NCI-H2029 treated with DMSO at 0.1 percent for 48 hours (cell line): ENCODE measurements around the gene ADPGK.
"Not testable (repeated sequence)": the region's sequence is repeated elsewhere in the genome, so short reads cannot be mapped to it uniquely, and the experiment has no call there.

Experiments
- DNase-seq: peaks from one replicate; lab custom pipeline; 2025; lab: John Stamatoyannopoulos, UW

ADPGK gene

DNA sequence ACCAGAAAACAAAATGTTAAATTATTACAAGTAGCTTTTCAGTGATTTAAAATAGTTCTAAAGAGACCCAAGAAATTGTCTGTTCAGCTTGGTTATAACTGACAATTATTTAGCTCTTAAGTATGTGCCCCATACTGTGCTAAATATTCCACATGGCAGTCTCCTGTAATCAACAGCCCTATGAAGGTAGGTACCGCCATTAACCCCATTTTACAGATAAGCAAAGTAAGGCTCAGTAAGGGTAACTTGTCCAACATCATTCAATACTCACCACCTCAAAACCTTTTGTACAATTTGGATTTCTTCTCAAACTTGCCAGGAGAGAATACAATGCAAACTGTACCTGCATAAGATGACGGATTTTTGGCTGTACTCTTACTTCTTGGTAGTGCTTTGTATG is 33.9 kb downstream of the ADPGK start:
- no peak for DNase-seq

DNA sequence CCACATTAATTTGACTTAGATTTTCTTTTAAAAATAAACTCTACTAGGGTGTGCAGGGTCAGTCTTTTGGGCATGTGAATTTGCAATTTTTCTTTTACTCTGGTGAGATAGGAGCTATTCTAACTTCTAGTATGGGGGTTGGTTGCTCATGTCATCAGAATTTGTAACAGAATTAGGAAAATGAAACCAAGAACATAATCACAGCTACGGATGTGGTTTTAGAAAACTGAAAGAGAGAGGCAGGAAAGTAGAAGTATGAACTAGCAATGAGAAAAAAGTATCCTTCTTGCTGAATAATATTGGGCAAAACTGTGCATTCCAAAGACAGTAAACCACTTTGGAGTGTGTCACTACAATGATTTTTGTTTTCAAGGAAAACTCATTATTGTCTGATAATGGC is 43.3 kb downstream of the ADPGK start:
- no peak for DNase-seq

DNA sequence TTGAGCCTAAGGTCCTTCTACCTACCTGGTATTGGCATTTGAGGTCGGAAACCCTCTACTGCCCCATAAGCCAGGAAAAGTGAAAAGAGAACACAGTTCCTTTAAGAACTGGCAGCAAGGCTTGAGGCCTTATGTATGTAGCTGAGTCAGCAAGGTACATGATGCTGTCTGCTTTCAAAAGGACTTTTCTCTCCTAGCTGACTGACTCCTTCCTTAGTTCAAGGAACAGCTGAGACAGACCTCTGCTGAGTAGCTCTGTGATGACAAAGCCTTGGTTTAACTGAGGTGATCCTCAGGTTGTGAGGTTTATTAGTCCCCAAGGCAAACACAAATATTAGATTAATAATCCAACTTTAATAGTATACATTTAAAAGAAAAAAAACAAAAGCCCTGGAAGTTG is 45.8 kb downstream of the ADPGK start:
- no peak for DNase-seq

DNA sequence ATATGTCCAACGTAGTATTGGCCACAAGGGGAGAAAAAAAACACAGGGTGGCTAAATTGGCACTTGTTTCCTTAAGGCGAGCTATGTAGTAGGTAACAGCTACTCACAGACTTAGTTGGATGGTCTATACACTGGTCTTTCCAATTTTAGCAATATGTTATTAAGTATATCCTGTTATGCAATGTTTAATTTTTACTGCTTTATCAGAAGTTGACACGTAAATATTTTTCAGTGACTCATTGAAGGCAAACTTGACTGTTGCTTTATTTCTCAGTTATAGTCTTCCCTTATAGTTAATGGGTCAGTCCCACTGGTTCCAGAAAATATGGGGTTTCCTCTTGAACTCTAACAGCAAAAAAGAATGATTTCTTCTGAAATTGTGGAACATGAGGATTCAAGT is 46.5 kb downstream of the ADPGK start:
- DNase-seq = no peak

GRCh38 chr15:72735111-72735510 is 48.4 kb downstream of the ADPGK start:
- no peak for DNase-seq

DNA sequence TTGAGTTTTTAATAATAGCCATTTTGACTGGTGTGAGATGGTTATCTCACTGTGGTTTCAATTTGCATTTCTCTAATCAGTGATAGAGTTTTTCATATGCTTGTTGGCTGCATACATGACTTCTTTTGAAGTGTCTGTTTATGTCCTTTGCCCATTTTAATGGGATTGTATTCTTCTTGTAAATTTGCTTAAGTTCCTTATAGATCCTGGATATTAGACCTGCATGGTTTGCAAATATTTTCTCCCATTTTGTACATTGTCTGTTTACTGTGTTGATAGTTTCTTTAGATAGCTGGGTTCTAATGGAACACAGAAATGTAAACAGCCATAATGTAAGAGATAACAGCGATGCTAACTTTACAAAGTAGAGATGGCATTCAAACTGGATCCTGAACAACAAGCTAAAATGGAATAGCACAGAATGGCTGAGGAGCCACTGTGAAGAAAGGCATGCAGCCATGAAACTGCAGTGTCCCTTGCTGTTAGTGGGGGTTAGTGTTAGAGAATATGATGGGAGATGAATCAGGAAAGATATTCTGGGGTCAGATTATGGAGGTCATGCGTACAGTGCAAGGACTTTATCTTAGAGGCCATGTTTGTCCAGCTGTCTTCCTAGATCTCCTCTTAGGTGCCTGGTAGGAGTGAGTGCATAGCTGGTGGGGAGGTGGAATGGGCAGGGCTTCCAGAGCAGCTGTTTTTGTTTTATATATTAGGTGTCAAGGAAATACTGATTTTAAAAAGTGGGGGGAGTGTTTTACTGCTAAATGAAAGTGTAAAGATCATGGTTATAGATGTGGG is 49.4 kb downstream of the ADPGK start:
- DNase-seq = no peak

GRCh38 chr15:72732516-72732915 is 51.0 kb downstream of the ADPGK start:
- no peak for DNase-seq

GRCh38 chr15:72732086-72732485 is 51.5 kb downstream of the ADPGK start:
- DNase-seq = no peak

DNA sequence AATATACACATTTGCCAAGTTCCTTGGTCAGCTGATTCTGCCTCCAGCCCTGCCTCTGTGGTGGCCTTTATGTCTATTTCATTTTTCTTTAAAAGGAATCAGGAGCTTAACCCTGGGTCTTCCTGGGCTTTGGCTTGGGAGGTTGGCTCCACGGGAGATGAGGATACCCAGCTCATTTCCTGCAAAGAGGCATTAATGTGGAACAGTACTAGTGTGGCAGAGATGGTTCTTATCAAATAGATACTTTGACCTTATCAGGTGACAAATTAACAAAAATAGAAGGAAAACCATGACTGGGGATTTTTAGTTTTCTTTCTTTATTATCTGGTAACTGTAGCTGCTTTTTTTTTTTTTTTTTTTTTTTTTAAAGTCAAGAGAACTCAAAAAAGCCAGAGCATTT is 54.7 kb downstream of the ADPGK start:
- no peak for DNase-seq

DNA sequence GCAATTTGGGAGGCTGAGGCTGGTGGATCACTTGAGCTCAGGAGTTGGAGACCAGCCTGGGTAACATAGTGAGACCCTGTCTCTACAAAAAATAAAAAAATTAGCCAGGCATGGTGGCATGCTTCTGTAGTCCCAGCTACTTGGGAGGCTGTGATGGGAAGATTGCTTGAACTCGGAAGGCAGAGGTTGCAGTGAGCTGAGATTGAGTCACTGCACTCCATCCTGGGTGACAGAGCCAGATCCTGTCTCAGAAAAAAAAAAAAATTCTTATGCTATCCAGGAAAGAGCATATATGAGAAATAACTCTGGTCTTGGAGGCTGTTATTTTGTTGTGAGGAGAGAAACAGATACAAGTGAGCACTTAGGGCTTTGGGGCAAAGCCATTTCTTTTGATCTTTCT is 55.3 kb downstream of the ADPGK start:
- not testable (repeated sequence) for DNase-seq

DNA sequence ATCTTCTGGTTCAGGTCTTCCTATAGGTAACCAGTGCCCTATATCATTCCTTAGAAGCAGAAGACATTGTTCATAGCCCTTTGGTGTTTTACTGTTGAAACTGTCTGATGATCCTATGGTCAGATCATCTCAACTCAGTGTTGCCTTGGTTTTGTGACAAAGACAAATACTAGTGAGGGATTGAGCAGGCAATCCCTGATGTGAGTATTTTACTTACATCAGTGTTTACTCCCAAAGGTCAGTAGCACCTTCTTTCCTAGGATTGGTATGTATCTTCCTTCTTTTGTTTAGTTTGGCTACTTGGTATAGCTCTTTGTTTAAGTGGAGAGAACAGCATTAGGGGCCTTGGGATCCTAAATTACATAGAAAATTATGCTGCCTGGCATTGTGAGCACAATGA is 56.4 kb downstream of the ADPGK start:
- no peak for DNase-seq

- not testable (repeated sequence) for DNase-seq
These were observed 57.7 kb downstream of the ADPGK start for GRCh38 chr15:72725851-72726250.

DNA sequence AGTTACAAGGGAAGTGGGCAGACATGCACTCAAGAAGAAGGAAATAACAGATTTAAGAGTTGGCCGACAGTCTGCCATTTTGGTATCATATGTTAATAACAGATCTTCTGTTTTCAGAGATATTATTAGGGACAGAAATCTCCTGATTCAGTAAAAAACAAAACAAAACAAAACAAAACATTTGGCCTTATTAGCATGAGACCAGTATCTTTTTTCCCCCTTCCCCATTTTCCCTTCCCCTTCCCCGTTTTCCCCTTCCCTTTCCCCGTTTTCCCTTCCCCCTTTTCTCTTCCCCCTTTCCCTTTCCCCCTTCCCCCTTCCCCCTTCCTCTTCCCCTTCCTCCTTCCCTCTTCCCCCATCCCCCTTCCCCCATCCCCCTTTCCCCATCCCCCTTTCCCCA is 58.1 kb downstream of the ADPGK start:
- DNase-seq = no peak

GRCh38 chr15:72724028-72724427 is 59.5 kb downstream of the ADPGK start:
- no peak for DNase-seq

GRCh38 chr15:72722071-72722696 is 61.4 kb downstream of the ADPGK start:
- DNase-seq = peak; percentile 2

GRCh38 chr15:72708551-72709303 is 74.8 kb downstream of the ADPGK start:
- not testable (repeated sequence) for DNase-seq

GRCh38 chr15:72706266-72706665 is 77.3 kb downstream of the ADPGK start:
- DNase-seq = no peak
